ENCODE data around the gene CLTA. TPM values are rescaled to one million over a fixed set of nuclear protein-coding genes. Genes with fewer than 3 reads are reported as not detected.
"Not testable (repeated sequence)": the region's sequence is repeated elsewhere in the genome, so short reads cannot be mapped to it uniquely, and the experiment has no call there.

CLTA gene
- polyA plus RNA-seq, 1 donor from 2014 or later: 420 TPM

- peaks cover 7% of the 10 kb centered on the region for H3K36me3 ChIP-seq (ENCODE audit: insufficient read depth, low read length)
- no peak overlapping the region for H3K27ac ChIP-seq (ENCODE audit: low read length)
- H3K79me2 ChIP-seq (replicated peaks; ENCODE audit: insufficient read depth, low read length): no peaks in the 10 kb centered on the region
These were observed 46.5 kb downstream of the CLTA start for GRCh38 chr9:36237230-36237629.

DNA sequence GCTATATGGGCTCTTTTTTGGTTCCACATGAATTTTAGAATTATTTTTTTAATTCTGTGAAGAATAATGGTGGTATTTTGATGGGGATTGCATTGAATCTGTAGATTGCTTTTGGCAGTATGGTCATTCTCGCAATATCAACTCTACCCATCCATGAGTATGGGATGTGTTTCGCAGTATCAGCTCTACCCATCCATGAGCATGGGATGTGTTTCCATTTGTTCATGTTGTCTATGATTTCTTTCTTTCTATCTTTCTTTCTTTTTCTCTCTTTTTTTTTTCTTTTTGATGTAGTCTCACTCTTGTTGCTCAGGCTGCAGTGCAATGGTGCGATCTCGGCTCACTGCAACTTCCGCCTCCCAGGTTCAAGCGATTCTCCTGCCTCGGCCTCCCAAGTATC is 48.5 kb downstream of the CLTA start:
- H3K4me2 ChIP-seq (ENCODE audit: low read length); H3K79me2 ChIP-seq (replicated peaks; ENCODE audit: insufficient read depth, low read length); H2AFZ ChIP-seq (ENCODE audit: low read depth, low read length); H3K27ac ChIP-seq (ENCODE audit: low read length); H3K9me3 ChIP-seq (ENCODE audit: low read length); H3K27me3 ChIP-seq (ENCODE audit: insufficient read depth, low read depth, low read length); H3K9me2 ChIP-seq (ENCODE audit: insufficient read depth, low read length); H3F3A ChIP-seq (ENCODE audit: insufficient read depth, low read length, poor library complexity, severe bottlenecking); H3K36me3 ChIP-seq (ENCODE audit: insufficient read depth, low read length); H4K20me1 ChIP-seq (ENCODE audit: insufficient read depth); H3K9ac ChIP-seq (ENCODE audit: low read length); H3K4me3 ChIP-seq (ENCODE audit: low read length): not testable (repeated sequence)

More at GRCh38 chr9:36237230-36237629, 46.5 kb downstream of the CLTA start:
- TF ChIP-seq SMC3 (conservative IDR thresholded peaks at IDR 0.05; ENCODE audit: poor library complexity) (no peak), EP300 (conservative IDR thresholded peaks at IDR 0.05; ENCODE audit: poor library complexity, severe bottlenecking) (no peak), POLR2AphosphoS5 (IDR thresholded peaks at IDR 0.05) (no peak), MXI1 (conservative IDR thresholded peaks at IDR 0.05; ENCODE audit: poor library complexity, severe bottlenecking) (no peak), CTCF (IDR thresholded peaks at IDR 0.05; ENCODE audit: poor library complexity, severe bottlenecking) (no peak), TAF1 (IDR thresholded peaks at IDR 0.05; ENCODE audit: low read depth) (no peak), RAD21 (conservative IDR thresholded peaks at IDR 0.05) (no peak), REST (IDR thresholded peaks at IDR 0.05; ENCODE audit: borderline replicate concordance) (no peak)
- no peaks in the 10 kb centered on the region for H3K27me3 ChIP-seq (ENCODE audit: insufficient read depth, low read depth, low read length)
- H3K9me3 ChIP-seq (ENCODE audit: low read length): no peaks in the 10 kb centered on the region
- no peak overlapping the region for H3K4me2 ChIP-seq (ENCODE audit: low read length)
- no peaks in the 10 kb centered on the region for H3K9me2 ChIP-seq (ENCODE audit: insufficient read depth, low read length)
- H3K4me3 ChIP-seq (ENCODE audit: low read length): no peak overlapping the region
- H4K20me1 ChIP-seq (ENCODE audit: insufficient read depth): no peaks in the 10 kb centered on the region
- no peak overlapping the region for H2AFZ ChIP-seq (ENCODE audit: low read depth, low read length)
- no peaks in the 10 kb centered on the region for H3F3A ChIP-seq (ENCODE audit: insufficient read depth, low read length, poor library complexity, severe bottlenecking)
- H3K9ac ChIP-seq (ENCODE audit: low read length): no peak overlapping the region

- not testable (repeated sequence) for H3K9me2 ChIP-seq (ENCODE audit: insufficient read depth, low read length); H3K27me3 ChIP-seq (ENCODE audit: insufficient read depth, low read depth, low read length); H3F3A ChIP-seq (ENCODE audit: insufficient read depth, low read length, poor library complexity, severe bottlenecking); H3K9me3 ChIP-seq (ENCODE audit: low read length); H3K4me2 ChIP-seq (ENCODE audit: low read length); H3K9ac ChIP-seq (ENCODE audit: low read length); H3K36me3 ChIP-seq (ENCODE audit: insufficient read depth, low read length); H4K20me1 ChIP-seq (ENCODE audit: insufficient read depth); H3K27ac ChIP-seq (ENCODE audit: low read length); H2AFZ ChIP-seq (ENCODE audit: low read depth, low read length); H3K79me2 ChIP-seq (replicated peaks; ENCODE audit: insufficient read depth, low read length); H3K4me3 ChIP-seq (ENCODE audit: low read length)
These were observed 49.0 kb downstream of the CLTA start for GRCh38 chr9:36239675-36240074.

All from neural cell (in vitro differentiated cells).